Hepatocyte (in vitro differentiated cells): ENCODE results near the gene PHLDB2.

Source experiments
- EZH2 ChIP-seq: fragments of 200-600 bp; sonication (generic); IDR thresholded peaks from 2 replicates; pipeline ENCODE4 v1.6.1; 2016; ENCODE audit warnings: antibody characterized with exemption, mild to moderate bottlenecking, borderline replicate concordance
- EZH2phosphoT487 ChIP-seq: fragments of 200-600 bp; sonication (generic); IDR thresholded peaks from one replicate; pipeline ENCODE4 v1.6.1; 2018; ENCODE audit warnings: antibody characterized with exemption, mild to moderate bottlenecking, low read depth, moderate library complexity; ENCODE audit not compliant: unreplicated experiment, severe bottlenecking
- TF ChIP-seq, protein P1 (sequence below): fragments of 200-600 bp; sonication (generic); IDR thresholded peaks from 2 replicates; pipeline ENCODE4 v1.5.1; 2016; ENCODE audit warnings: antibody characterized with exemption, mild to moderate bottlenecking; ENCODE audit not compliant: poor library complexity

- TF ChIP-seq EZH2 (no peak), EZH2phosphoT487 (no peak)
- TF ChIP-seq, protein P1, sequence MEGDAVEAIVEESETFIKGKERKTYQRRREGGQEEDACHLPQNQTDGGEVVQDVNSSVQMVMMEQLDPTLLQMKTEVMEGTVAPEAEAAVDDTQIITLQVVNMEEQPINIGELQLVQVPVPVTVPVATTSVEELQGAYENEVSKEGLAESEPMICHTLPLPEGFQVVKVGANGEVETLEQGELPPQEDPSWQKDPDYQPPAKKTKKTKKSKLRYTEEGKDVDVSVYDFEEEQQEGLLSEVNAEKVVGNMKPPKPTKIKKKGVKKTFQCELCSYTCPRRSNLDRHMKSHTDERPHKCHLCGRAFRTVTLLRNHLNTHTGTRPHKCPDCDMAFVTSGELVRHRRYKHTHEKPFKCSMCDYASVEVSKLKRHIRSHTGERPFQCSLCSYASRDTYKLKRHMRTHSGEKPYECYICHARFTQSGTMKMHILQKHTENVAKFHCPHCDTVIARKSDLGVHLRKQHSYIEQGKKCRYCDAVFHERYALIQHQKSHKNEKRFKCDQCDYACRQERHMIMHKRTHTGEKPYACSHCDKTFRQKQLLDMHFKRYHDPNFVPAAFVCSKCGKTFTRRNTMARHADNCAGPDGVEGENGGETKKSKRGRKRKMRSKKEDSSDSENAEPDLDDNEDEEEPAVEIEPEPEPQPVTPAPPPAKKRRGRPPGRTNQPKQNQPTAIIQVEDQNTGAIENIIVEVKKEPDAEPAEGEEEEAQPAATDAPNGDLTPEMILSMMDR = peak; percentile 53
Observed at GRCh38 chr3:111859974-111860859, 1.2 kb downstream of the PHLDB2 start.
